ENCODE measurements around the gene PFN4. TPM values are rescaled to one million over a fixed set of nuclear protein-coding genes. Genes with fewer than 3 reads are reported as not detected.

PFN4 gene
- total RNA-seq, 6 experiments from 2014 or later = 0.22 to 0.66 (median 0.30) TPM; not detected in 2

DNA sequence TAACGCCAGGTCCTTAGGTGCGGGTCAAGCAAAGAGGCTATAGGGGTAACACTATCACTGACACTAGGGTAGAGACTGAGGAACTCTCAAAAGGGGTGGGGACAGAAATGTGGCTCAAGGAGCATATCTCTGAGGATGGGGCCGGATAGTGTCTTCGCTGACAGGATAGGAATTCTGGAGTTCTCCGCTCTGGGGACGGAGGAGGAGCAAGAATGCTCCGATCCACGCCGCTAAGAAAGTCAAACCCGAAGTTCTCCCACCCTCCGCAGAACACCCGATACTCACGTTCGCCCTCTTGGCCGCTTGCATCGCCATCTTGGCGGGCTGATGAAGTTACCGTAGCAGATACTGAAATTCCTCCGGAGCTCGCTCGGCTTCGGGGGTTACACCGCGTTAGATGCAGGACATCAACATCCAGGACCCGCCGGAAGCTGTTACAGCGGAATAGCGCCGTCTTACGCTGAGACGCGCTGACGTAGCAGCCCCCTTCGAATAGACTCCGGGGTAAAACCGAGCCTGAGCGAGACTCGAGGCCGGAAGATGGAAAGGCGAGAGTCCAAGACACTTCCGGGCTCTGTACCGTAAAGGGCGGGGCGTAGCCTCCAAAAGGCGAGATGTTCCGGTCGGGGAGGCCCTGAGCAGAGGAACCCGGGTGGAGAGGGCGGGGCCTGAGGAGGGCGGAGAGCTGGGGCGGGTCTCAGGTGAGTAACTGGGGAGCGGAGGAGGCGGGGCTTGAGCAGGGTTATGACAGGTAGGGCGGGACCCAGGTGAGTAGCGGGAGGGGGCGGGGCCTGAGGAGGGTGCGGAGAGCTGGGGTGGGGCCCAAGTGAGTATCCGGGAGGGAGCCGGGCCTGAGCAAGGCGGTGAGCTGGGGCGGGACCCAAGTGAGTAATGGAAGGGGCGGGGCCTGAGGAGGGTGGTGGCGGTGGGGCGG lies 47.0 kb downstream of the PFN4 start, which contains the start of gene SF3B6:
Gene SF3B6 (minus strand): TSS at position 412 of the 934 bp plus-strand sequence. CDS start 97 bp downstream, at position 315.
- peak within 1 kb of the TSS; percentile 63 to 69 (median 66) for H3K27ac ChIP-seq
- peak; percentile 94 to 98 (median 96) for ATAC-seq
- WGBS (ENCODE audit: insufficient coverage, low coverage, low lambda C conversion rate, missing lambda C conversion rate) = 0% methylated on average over 38 of the region's 64 CpGs
- no peaks in the 10 kb centered on the region for H3K27me3 ChIP-seq
- H3K9me3 ChIP-seq = no peaks in the 10 kb centered on the region
- DNase-seq = peak; percentile 99 to 100 (median 99)
- intact Hi-C loops (cut with DNase I) = no loop called here
- peaks cover 0 to 4% (median 0%) of the 10 kb centered on the region in 4 donors for H3K36me3 ChIP-seq
- peaks cover 0 to 9% (median 3%) of the 10 kb centered on the region in 4 donors for H3K4me1 ChIP-seq
- TF ChIP-seq CTCF (IDR thresholded peaks at IDR 0.05) = peak in 2 of 4 donors; percentile 2 to 26
- TF ChIP-seq POLR2A (IDR thresholded peaks at IDR 0.05) = no peak
- H3K4me3 ChIP-seq = peak within 1 kb of the TSS; percentile 69 to 96 (median 87)

- Histone ChIP-seq H3K9me3 (no peaks in the 10 kb centered on the region), H3K4me1 (peaks cover 0 to 9% (median 3%) of the 10 kb centered on the region in 4 donors), H3K4me3 (peak overlapping the region; percentile 69 to 96 (median 87)), H3K27me3 (no peaks in the 10 kb centered on the region), H3K36me3 (peaks cover 0 to 4% (median 1%) of the 10 kb centered on the region in 4 donors), H3K27ac (no peak overlapping the region)
- DNase-seq = no peak
- no peak for ATAC-seq
- intact Hi-C loops (cut with DNase I) = no loop called here
- no peak for TF ChIP-seq POLR2A (IDR thresholded peaks at IDR 0.05)
- no peak for TF ChIP-seq CTCF (IDR thresholded peaks at IDR 0.05)
- 58% methylated on average over 5 of the region's 5 CpGs for WGBS (ENCODE audit: insufficient coverage, low coverage, low lambda C conversion rate, missing lambda C conversion rate)
Observed at GRCh38 chr2:24075259-24075658, 47.9 kb downstream of the PFN4 start.

DNA sequence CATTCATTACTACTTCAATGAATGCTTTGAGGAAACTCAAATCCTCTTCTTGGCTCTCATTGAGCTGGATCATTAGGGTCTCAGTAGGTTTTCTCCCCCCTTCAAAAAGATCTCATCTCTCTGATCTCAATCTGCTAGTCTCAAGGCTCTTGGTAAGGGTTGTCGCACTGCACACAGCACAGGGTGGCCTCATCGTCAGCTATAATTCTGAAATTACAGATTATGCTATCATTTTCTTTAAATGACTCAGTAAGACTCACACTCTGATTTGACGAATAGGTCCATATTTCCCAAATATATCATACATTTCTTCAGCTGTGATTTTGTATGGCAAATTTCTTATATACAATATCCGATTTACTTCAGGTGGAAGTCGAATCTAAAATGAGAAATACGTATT lies 49.3 kb downstream of the PFN4 start:
- no peak for ATAC-seq
- TF ChIP-seq POLR2A (IDR thresholded peaks at IDR 0.05) (no peak), CTCF (IDR thresholded peaks at IDR 0.05) (no peak)
- H3K9me3 ChIP-seq = no peaks in the 10 kb centered on the region
- no peak overlapping the region for H3K4me3 ChIP-seq
- H3K4me1 ChIP-seq = peaks cover 0 to 9% (median 3%) of the 10 kb centered on the region in 4 donors
- intact Hi-C loops (cut with DNase I) = no loop called here
- no peak for DNase-seq
- 96% methylated on average over 6 of the region's 6 CpGs for WGBS (ENCODE audit: insufficient coverage, low coverage, low lambda C conversion rate, missing lambda C conversion rate)
- no peaks in the 10 kb centered on the region for H3K27me3 ChIP-seq
- H3K27ac ChIP-seq = no peak overlapping the region
- H3K36me3 ChIP-seq = peaks cover 0 to 11% (median 3%) of the 10 kb centered on the region in 4 donors

DNA sequence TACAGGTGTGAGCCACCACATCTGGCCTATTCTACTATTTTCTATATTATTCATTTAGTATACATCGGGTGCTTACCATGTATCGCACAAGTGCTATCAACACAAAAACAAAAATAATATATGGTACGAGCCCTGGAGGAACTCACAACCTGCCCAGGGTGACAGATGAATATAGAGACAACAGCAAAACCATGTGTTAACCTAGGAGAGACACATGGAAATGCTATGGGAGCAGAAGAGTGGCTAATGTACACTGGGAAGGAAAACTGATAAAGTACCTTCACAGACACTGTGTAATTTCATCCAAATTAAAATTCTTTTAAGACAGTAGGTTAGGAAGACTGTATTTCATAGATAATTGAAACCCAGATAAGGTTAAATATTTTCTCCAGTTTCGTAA lies 50.9 kb downstream of the PFN4 start:
- no peak overlapping the region for H3K27ac ChIP-seq
- H3K36me3 ChIP-seq = peaks cover 0 to 23% (median 12%) of the 10 kb centered on the region in 4 donors
- intact Hi-C loops (cut with DNase I) = no loop called here
- H3K4me1 ChIP-seq = peaks cover 0 to 6% (median 1%) of the 10 kb centered on the region in 4 donors
- no peak overlapping the region for H3K4me3 ChIP-seq
- DNase-seq (no peak), ATAC-seq (no peak)
- no peak for TF ChIP-seq CTCF (IDR thresholded peaks at IDR 0.05)
- no peak for TF ChIP-seq POLR2A (IDR thresholded peaks at IDR 0.05)
- 98% methylated on average over 4 of the region's 4 CpGs for WGBS (ENCODE audit: insufficient coverage, low coverage, low lambda C conversion rate, missing lambda C conversion rate)
- H3K9me3 ChIP-seq = no peaks in the 10 kb centered on the region
- no peaks in the 10 kb centered on the region for H3K27me3 ChIP-seq
